GM12864 (cell line): ENCODE measurements around the gene FKBP6.

Experiments used
- DNase-seq: peaks from one replicate; pipeline ENCODE4 v3.0.0-alpha.2; 2011; ENCODE audit warnings: low read depth
- H3K4me3 ChIP-seq: 2 replicates; pipeline ENCODE4 v1.5.1; 2011; ENCODE audit warnings: mild to moderate bottlenecking, low read depth, low read length, control low read depth
- CTCF ChIP-seq: IDR thresholded peaks from 2 replicates; pipeline ENCODE4 v1.5.1; 2011; ENCODE audit warnings: low read depth, mild to moderate bottlenecking, moderate library complexity, low read length, control low read depth, inconsistent platforms; ENCODE audit errors: missing control alignments

FKBP6 gene

GRCh38 chr7:73340514-73340913, 12.6 kb downstream of the FKBP6 start:
- TF ChIP-seq CTCF: no peak
- no peak for DNase-seq
- H3K4me3 ChIP-seq: no peak overlapping the region

- no peak overlapping the region for H3K4me3 ChIP-seq
- TF ChIP-seq CTCF: no peak
- no peak for DNase-seq
These were observed 13.9 kb downstream of the FKBP6 start for GRCh38 chr7:73341877-73342276.

- no peak for TF ChIP-seq CTCF
- DNase-seq: no peak
- no peak overlapping the region for H3K4me3 ChIP-seq
These were observed 14.7 kb downstream of the FKBP6 start for GRCh38 chr7:73342645-73343044.

- DNase-seq: no peak
- no peak overlapping the region for H3K4me3 ChIP-seq
- no peak for TF ChIP-seq CTCF
These were observed 15.9 kb downstream of the FKBP6 start for GRCh38 chr7:73343671-73344380.

DNA sequence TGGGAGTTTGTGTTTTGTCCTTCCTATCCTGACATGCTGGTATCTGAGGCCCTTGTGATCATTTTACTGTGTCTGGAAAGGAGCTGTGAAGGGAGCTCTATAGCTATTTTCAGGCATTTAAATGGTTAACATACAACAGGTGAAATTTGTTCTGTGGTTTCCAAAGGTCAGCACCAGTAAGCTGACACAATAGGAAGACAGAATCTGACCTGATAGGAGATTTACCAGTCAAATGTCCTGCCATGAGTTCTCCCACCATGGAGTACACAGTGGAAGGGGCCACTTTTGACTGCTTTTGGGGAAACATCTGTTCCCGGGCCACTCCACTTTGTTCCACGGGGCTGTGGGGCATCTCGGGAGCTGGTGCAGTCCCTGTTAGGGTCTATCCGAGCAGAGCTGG, 17.6 kb downstream of the FKBP6 start:
- DNase-seq: no peak
- no peak overlapping the region for H3K4me3 ChIP-seq
- no peak for TF ChIP-seq CTCF

GRCh38 chr7:73345951-73346350, 18.0 kb downstream of the FKBP6 start:
- no peak for TF ChIP-seq CTCF
- H3K4me3 ChIP-seq: no peak overlapping the region
- no peak for DNase-seq

DNA sequence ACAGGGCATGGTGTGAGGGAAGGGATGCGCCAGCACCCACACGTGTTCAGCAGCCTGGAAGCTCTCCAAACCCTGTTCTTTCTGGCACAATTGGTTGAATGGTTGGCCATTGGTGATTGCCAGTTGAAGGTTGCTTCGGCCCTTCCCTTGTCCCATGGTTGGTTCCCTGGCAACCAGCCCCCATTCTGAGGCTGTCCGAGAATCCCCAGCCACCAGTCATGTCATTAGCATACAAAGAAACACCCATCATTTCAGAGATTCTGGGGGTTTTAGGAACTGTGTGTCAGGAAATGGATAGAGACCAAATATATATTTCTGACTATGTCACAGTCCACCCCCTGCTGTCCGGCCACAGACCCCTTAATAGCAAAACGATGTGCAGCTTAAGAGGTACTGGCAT, 21.8 kb downstream of the FKBP6 start:
- TF ChIP-seq CTCF: no peak
- no peak overlapping the region for H3K4me3 ChIP-seq
- DNase-seq: no peak
